ENCODE data around the gene CREB5.
"Not testable (repeated sequence)": the region's sequence is repeated elsewhere in the genome, so short reads cannot be mapped to it uniquely, and the experiment has no call there.

CREB5 gene

DNA sequence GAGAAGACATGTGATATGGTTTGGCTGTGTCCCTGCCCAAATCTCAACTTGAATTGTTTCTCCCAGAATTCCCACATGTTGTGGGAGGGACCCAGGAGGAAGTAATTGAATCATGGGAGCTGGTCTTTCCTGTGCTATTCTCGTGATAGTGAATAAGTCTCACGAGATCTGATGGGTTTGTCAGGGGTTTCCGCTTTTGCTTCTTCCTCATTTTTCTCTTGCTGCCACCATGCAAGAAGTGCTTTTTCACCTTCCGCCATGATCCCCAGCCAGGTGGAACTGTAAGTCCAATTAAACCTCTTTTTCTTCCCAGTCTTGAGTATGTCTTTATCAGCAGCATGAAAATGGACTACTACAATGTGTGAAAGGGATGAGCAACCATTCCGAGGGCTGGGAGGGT is 185.7 kb downstream of the CREB5 start:
- H3K4me3 ChIP-seq (ENCODE audit: low read length); H3K9me3 ChIP-seq (ENCODE audit: insufficient read depth, low read depth, low read length); H3K9ac ChIP-seq (ENCODE audit: low read depth, low read length); H3K4me1 ChIP-seq (ENCODE audit: insufficient read depth, low read length); H3K36me3 ChIP-seq (ENCODE audit: insufficient read depth, low read length); H3K27ac ChIP-seq (ENCODE audit: low read depth, low read length); H3K27me3 ChIP-seq (ENCODE audit: insufficient read depth, low read length): not testable (repeated sequence)
- WGBS = 97% methylated on average over 5 of the region's 5 CpGs

DNA sequence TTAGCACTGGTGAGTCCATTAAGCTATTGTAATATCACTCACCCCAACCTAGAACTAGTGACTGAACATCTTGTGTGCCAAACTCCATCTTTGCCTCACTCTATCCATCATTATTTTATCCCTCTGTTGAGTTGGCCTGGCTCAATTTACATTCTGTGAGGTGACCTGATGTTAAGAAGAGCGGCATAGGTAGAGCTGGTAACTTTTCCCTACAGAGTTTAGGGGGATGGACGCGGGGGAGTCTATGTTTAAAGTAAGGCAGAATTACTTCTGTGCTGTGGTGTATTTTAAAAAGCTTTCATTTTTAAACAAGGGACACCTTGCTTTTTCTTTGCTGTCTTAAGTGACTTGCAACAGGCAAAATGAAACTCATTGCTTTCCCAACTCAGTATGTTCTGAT is 186.3 kb downstream of the CREB5 start:
- H3K9ac ChIP-seq (ENCODE audit: low read depth, low read length) = no peak overlapping the region
- no peaks in the 10 kb centered on the region for H3K4me1 ChIP-seq (ENCODE audit: insufficient read depth, low read length)
- no peaks in the 10 kb centered on the region for H3K9me3 ChIP-seq (ENCODE audit: insufficient read depth, low read depth, low read length)
- no peak overlapping the region for H3K4me3 ChIP-seq (ENCODE audit: low read length)
- WGBS = 97% methylated on average over 3 of the region's 3 CpGs
- H3K27ac ChIP-seq (ENCODE audit: low read depth, low read length) = no peak overlapping the region
- no peaks in the 10 kb centered on the region for H3K27me3 ChIP-seq (ENCODE audit: insufficient read depth, low read length)
- H3K36me3 ChIP-seq (ENCODE audit: insufficient read depth, low read length) = no peaks in the 10 kb centered on the region

GRCh38 chr7:28599411-28599810 is 187.1 kb downstream of the CREB5 start:
- H3K4me3 ChIP-seq (ENCODE audit: low read length) = no peak overlapping the region
- WGBS = 93% methylated on average over 5 of the region's 5 CpGs
- H3K9ac ChIP-seq (ENCODE audit: low read depth, low read length) = no peak overlapping the region
- H3K9me3 ChIP-seq (ENCODE audit: insufficient read depth, low read depth, low read length) = no peaks in the 10 kb centered on the region
- no peak overlapping the region for H3K27ac ChIP-seq (ENCODE audit: low read depth, low read length)
- H3K27me3 ChIP-seq (ENCODE audit: insufficient read depth, low read length) = no peaks in the 10 kb centered on the region
- H3K4me1 ChIP-seq (ENCODE audit: insufficient read depth, low read length) = no peaks in the 10 kb centered on the region
- no peaks in the 10 kb centered on the region for H3K36me3 ChIP-seq (ENCODE audit: insufficient read depth, low read length)

- Histone ChIP-seq H3K4me3 (ENCODE audit: low read length) (no peak overlapping the region), H3K27me3 (ENCODE audit: insufficient read depth, low read length) (no peaks in the 10 kb centered on the region), H3K36me3 (ENCODE audit: insufficient read depth, low read length) (no peaks in the 10 kb centered on the region), H3K27ac (ENCODE audit: low read depth, low read length) (no peak overlapping the region), H3K9ac (ENCODE audit: low read depth, low read length) (no peak overlapping the region), H3K9me3 (ENCODE audit: insufficient read depth, low read depth, low read length) (no peaks in the 10 kb centered on the region), H3K4me1 (ENCODE audit: insufficient read depth, low read length) (no peaks in the 10 kb centered on the region)
- WGBS = 97% methylated on average over 3 of the region's 3 CpGs
These were observed 190.0 kb downstream of the CREB5 start for GRCh38 chr7:28602282-28602681.

- WGBS = 94% methylated on average over 3 of the region's 7 CpGs
- Histone ChIP-seq H3K9ac (ENCODE audit: low read depth, low read length) (no peak overlapping the region), H3K36me3 (ENCODE audit: insufficient read depth, low read length) (no peaks in the 10 kb centered on the region), H3K4me1 (ENCODE audit: insufficient read depth, low read length) (no peaks in the 10 kb centered on the region), H3K9me3 (ENCODE audit: insufficient read depth, low read depth, low read length) (no peaks in the 10 kb centered on the region), H3K27ac (ENCODE audit: low read depth, low read length) (no peak overlapping the region), H3K27me3 (ENCODE audit: insufficient read depth, low read length) (no peaks in the 10 kb centered on the region), H3K4me3 (ENCODE audit: low read length) (no peak overlapping the region)
These were observed 193.2 kb downstream of the CREB5 start for GRCh38 chr7:28605427-28606085.

DNA sequence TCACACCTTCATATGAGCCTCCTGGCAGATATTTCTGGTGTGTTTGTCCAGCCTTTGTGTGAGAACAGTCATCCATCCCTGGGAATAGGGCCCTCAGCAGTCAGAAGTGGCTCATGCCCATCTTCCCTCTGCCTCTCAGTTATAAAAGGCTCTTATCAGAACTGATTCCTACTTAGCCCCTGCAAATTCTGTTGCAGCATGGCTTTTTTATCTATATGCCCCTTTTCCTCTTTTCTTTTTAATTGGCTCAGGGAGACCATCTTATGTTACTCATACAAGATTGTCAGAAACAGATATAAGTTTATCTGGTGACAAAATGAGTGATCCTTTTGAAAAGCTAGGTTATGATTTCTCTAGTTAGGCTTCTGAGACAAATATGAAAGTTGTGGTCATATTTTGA is 194.1 kb downstream of the CREB5 start:
- H3K4me1 ChIP-seq (ENCODE audit: insufficient read depth, low read length) = no peaks in the 10 kb centered on the region
- H3K4me3 ChIP-seq (ENCODE audit: low read length) = no peak overlapping the region
- H3K27me3 ChIP-seq (ENCODE audit: insufficient read depth, low read length) = no peaks in the 10 kb centered on the region
- no peak overlapping the region for H3K27ac ChIP-seq (ENCODE audit: low read depth, low read length)
- no peak overlapping the region for H3K9ac ChIP-seq (ENCODE audit: low read depth, low read length)
- H3K36me3 ChIP-seq (ENCODE audit: insufficient read depth, low read length) = no peaks in the 10 kb centered on the region
- no peaks in the 10 kb centered on the region for H3K9me3 ChIP-seq (ENCODE audit: insufficient read depth, low read depth, low read length)

DNA sequence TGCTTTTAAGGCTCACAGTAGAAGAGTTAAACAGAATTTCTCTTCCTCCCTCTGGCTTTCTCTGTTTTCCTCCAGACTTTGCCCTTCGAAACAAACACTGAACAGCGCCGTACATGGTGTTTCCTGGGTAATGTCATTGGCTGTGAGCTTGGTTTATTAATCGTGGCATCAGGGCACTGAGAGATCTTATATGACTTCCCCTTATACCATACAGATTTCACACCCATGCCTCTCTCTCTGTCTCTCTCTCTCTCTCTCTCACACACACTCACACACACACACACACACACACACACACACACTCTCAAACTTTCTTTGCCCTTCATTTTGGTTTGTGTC is 195.5 kb downstream of the CREB5 start:
- WGBS = 82% methylated on average over 3 of the region's 4 CpGs
- H3K36me3 ChIP-seq (ENCODE audit: insufficient read depth, low read length) = no peaks in the 10 kb centered on the region
- no peaks in the 10 kb centered on the region for H3K27me3 ChIP-seq (ENCODE audit: insufficient read depth, low read length)
- no peak overlapping the region for H3K9ac ChIP-seq (ENCODE audit: low read depth, low read length)
- H3K27ac ChIP-seq (ENCODE audit: low read depth, low read length) = no peak overlapping the region
- H3K4me3 ChIP-seq (ENCODE audit: low read length) = no peak overlapping the region
- no peaks in the 10 kb centered on the region for H3K4me1 ChIP-seq (ENCODE audit: insufficient read depth, low read length)
- no peaks in the 10 kb centered on the region for H3K9me3 ChIP-seq (ENCODE audit: insufficient read depth, low read depth, low read length)

DNA sequence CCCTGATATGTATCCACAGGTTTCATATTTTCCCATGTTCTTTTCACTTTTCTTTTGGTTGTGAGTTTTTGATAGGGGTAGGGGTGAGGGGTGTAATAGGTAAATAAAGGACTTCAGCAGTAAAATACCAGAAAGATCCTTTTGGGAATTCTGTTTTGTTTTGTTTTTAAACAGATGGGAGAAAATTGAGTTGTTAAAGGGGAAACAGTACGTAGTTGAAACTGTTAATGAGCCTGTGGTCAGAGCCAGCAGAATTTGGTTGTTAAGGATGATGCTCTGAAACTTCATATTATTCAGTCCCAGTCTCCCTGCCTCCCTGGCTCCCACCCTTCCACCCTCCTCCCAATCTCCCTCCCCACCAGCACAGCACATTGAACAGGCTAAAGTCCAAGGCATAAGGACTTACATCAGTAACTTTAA is 195.9 kb downstream of the CREB5 start:
- H3K9ac ChIP-seq (ENCODE audit: low read depth, low read length) = no peak overlapping the region
- no peak overlapping the region for H3K4me3 ChIP-seq (ENCODE audit: low read length)
- H3K9me3 ChIP-seq (ENCODE audit: insufficient read depth, low read depth, low read length) = no peaks in the 10 kb centered on the region
- no peaks in the 10 kb centered on the region for H3K4me1 ChIP-seq (ENCODE audit: insufficient read depth, low read length)
- 100% methylated on average over 1 of the region's 1 CpG for WGBS
- H3K36me3 ChIP-seq (ENCODE audit: insufficient read depth, low read length) = no peaks in the 10 kb centered on the region
- H3K27ac ChIP-seq (ENCODE audit: low read depth, low read length) = no peak overlapping the region
- H3K27me3 ChIP-seq (ENCODE audit: insufficient read depth, low read length) = no peaks in the 10 kb centered on the region

DNA sequence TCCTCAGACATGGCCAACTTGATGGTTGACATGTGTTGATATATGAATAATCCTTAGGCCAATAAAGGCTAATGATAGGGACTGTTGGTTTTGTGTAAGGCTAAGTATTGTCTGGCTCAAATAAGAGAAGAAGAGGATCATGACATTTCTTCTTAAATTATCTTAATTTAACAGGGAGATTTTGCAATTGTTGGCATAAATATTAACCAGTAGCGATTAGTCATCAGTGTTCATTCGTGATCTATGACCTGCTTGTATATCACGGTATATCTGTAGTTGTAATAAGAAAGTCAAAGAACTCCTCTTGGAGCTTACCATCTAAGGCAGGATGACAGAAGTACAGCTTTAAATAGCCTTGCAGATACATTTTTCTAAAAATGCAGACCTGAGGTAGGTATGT is 196.4 kb downstream of the CREB5 start:
- Histone ChIP-seq H3K9ac (ENCODE audit: low read depth, low read length) (no peak overlapping the region), H3K4me1 (ENCODE audit: insufficient read depth, low read length) (no peaks in the 10 kb centered on the region), H3K36me3 (ENCODE audit: insufficient read depth, low read length) (no peaks in the 10 kb centered on the region), H3K27ac (ENCODE audit: low read depth, low read length) (no peak overlapping the region), H3K27me3 (ENCODE audit: insufficient read depth, low read length) (no peaks in the 10 kb centered on the region), H3K9me3 (ENCODE audit: insufficient read depth, low read depth, low read length) (no peaks in the 10 kb centered on the region), H3K4me3 (ENCODE audit: low read length) (no peak overlapping the region)
- WGBS = 99% methylated on average over 3 of the region's 3 CpGs

- Histone ChIP-seq H3K27ac (ENCODE audit: low read depth, low read length) (no peak overlapping the region), H3K4me3 (ENCODE audit: low read length) (no peak overlapping the region), H3K9ac (ENCODE audit: low read depth, low read length) (no peak overlapping the region), H3K27me3 (ENCODE audit: insufficient read depth, low read length) (no peaks in the 10 kb centered on the region), H3K36me3 (ENCODE audit: insufficient read depth, low read length) (no peaks in the 10 kb centered on the region), H3K4me1 (ENCODE audit: insufficient read depth, low read length) (no peaks in the 10 kb centered on the region), H3K9me3 (ENCODE audit: insufficient read depth, low read depth, low read length) (no peaks in the 10 kb centered on the region)
- 74% methylated on average over 3 of the region's 3 CpGs for WGBS
These were observed 197.3 kb downstream of the CREB5 start for GRCh38 chr7:28609608-28610007.

DNA sequence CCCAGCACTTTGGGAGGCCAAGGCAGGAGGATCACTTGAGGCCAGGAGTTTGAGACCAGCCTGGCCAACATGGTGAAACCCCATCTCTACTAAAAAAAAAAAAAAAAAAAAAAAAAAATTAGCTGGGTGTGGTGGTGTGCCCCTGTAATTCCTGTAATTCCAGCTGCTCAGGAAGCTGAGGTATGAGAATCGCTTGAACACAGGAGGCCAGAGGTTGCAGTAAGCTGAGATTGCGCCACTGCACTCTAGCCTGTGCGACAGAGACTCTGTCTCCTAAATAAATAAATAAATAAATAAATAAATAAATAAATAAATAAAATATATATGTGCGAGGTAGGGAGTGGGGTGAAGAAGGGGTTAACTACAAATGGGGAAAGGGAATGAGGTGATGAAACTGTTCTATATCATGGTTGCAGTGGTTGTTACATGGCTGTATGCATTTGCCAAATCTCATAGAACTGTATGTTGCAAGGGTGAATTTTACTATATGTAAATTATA is 199.1 kb downstream of the CREB5 start:
- H3K4me1 ChIP-seq (ENCODE audit: insufficient read depth, low read length); H3K9ac ChIP-seq (ENCODE audit: low read depth, low read length); H3K4me3 ChIP-seq (ENCODE audit: low read length); H3K27ac ChIP-seq (ENCODE audit: low read depth, low read length); H3K36me3 ChIP-seq (ENCODE audit: insufficient read depth, low read length); H3K9me3 ChIP-seq (ENCODE audit: insufficient read depth, low read depth, low read length); H3K27me3 ChIP-seq (ENCODE audit: insufficient read depth, low read length): not testable (repeated sequence)
- 96% methylated on average over 3 of the region's 4 CpGs for WGBS

GRCh38 chr7:28613262-28613661 is 200.9 kb downstream of the CREB5 start:
- no peaks in the 10 kb centered on the region for H3K36me3 ChIP-seq (ENCODE audit: insufficient read depth, low read length)
- no peak overlapping the region for H3K27ac ChIP-seq (ENCODE audit: low read depth, low read length)
- H3K27me3 ChIP-seq (ENCODE audit: insufficient read depth, low read length) = no peaks in the 10 kb centered on the region
- no peak overlapping the region for H3K9ac ChIP-seq (ENCODE audit: low read depth, low read length)
- H3K4me3 ChIP-seq (ENCODE audit: low read length) = no peak overlapping the region
- no peaks in the 10 kb centered on the region for H3K4me1 ChIP-seq (ENCODE audit: insufficient read depth, low read length)
- WGBS = 88% methylated on average over 6 of the region's 6 CpGs
- H3K9me3 ChIP-seq (ENCODE audit: insufficient read depth, low read depth, low read length) = no peaks in the 10 kb centered on the region
